Measurements from ENCODE around the gene DCLK1.

The DCLK1 gene

DNA sequence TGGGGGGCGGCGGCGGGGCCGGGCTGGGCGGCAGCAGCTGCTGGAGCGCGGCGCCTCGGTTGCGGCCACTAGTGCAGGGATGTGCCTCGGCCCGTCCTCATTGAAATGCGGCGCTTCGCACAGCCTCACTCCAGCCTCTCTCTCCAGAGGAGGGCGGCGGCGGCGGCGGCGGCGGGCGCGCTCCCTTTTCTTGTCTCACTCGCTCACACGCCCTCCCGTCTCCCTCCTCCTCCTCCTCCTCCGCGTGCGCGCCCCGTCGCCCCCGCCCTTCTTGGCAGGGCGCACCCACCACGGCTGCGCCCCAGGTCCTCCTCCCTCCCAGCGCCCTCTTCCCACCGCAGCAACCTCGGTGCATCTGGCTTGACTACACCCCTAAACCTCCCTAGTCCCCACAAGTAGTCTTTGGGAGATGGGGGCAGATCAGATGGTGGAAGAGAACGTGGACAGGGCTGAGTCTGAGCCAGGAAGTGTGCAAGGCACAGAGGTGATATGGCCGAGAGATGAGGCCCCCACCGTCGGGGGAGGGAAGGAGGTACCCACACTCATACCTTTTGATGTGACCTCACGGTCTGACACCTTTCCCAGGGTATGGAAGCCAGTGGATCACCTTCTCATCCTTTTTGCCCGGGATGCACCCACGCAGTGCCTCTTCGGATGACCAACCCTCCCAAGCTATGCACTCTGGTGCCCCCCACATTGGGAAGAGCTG lies at the start of gene DCLK1:
Gene DCLK1 (minus strand): TSS at position 161 of the 709 bp plus-strand sequence.
- no peak for DNase-seq

- no peak for DNase-seq
These were observed 44.4 kb upstream of the DCLK1 start for GRCh38 chr13:36175621-36176020.

GRCh38 chr13:36174923-36175322 lies 43.7 kb upstream of the DCLK1 start:
- DNase-seq: no peak

DNA sequence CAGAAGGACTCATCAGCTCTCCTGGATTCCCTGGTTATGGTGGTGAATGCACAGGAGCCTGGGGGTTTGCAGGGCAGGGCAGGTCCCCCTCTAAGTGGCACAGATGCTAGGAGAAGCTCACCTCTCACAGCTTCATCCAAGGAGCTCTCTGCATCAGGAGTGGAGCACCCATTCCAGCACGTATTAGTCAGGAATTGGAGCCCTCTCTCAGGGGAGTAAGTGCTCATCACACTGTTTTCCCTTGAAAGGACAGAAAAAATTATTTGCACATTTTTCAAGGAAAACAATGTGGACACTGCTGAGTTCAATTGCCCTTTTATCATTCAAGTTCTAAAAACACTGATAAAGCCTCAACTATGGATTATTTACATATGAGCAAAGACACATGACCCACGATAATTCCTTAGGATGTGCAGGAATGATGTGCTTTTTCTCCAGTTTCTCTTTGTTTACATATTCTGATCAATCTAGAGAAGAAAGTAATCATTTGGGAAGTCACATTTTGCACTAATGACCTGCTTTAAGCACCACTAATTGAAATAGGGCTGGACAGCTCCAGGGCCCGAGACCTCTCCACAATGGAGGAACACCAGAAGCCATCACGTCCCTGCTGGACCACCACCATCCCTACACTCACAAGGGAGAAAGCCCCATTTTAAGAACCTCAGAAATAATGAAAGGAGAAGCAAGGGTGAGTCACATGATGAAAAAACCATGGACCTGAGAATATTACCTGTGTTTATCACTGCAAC lies 42.6 kb upstream of the DCLK1 start:
- no peak for DNase-seq

DNA sequence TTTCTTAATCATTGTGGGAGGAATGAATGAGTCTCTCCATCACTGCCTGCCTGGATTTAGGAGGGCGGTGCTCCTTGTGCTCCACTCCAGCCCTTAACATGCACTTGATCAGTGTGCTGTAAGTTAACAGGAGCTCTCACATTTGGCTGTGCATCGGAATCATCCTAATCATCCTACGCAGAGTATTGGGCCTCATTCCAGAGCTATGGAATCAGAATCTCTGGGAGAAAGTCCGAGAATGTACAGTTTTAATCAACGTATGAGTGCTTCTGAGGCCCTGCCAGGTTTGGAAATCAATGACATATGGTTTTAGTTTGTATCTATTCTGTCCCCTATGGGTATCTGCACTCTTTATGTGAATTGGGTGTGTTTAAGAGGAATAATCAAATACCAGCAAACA lies 34.9 kb upstream of the DCLK1 start:
- no peak for DNase-seq

- no peak for DNase-seq
These were observed 32.7 kb upstream of the DCLK1 start for GRCh38 chr13:36163809-36164308.

GRCh38 chr13:36163286-36163685 lies 32.1 kb upstream of the DCLK1 start:
- no peak for DNase-seq

- no peak for DNase-seq
These were observed 29.1 kb upstream of the DCLK1 start for GRCh38 chr13:36160297-36160696.

- no peak for DNase-seq
These were observed 27.4 kb upstream of the DCLK1 start for GRCh38 chr13:36158611-36159010.

DNA sequence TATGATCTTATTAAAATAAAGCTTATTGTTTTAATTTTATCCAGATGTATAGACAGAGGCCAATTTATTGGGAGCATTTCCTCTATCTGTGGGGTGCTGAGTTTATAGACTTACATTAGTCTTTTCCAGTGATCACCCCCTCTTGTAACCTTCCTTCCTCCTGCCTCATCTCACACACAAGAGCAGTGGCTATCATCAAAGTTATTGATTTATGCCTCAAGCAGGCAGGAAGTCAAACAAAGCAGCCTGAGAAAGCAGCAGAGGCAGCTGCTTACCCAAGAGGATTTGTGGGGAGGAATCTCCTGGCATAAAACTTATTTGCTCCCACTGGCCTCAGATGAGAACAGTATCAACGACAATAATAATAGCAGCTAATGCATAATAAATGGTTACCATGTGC lies 26.3 kb upstream of the DCLK1 start:
- DNase-seq: no peak

GRCh38 chr13:36154567-36155291 lies 23.5 kb upstream of the DCLK1 start:
- no peak for DNase-seq

- DNase-seq: no peak
These were observed 20.4 kb upstream of the DCLK1 start for GRCh38 chr13:36151591-36151990.

DNA sequence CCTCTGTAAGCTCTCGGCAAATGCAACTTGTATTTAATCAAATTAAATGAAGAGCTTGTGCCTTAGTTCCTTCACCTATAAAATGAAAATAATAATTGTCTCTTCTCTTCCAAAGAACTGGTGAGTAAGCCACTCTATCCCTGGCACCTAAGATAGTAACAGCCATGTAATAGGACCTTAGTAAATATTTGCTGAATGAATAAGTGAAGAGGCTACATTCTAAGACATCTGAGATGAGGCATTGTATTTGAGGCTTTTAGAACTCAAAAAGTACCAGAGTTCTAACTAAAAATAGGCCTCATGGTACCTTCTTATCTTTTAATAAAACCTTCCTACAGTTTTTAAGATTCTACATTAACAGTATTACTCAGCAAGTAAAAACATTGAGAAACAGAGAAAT lies 17.3 kb upstream of the DCLK1 start:
- no peak for DNase-seq

- no peak for DNase-seq
These were observed 16.1 kb upstream of the DCLK1 start for GRCh38 chr13:36147330-36147729.

- DNase-seq: no peak
These were observed 15.5 kb upstream of the DCLK1 start for GRCh38 chr13:36146511-36147269.

DNA sequence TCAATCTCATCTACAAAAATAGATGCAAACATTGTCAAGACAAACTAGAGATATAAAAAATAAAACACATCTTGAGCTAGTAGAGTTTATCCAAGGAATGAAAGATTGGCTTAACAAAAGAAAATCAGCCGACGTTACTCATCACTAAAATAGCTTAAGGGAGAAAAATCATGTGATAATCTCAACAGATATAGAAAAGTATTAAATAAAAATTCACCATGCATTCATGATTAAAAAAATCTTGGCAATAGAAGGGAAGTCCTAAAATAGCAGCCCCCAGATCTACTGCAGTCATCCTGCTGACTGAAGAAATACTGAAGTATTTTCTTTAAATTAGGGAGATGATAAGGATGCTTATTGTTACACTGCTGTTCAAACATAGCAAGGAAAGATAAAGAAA lies 12.6 kb upstream of the DCLK1 start:
- DNase-seq: no peak

GRCh38 chr13:36142735-36143134 lies 11.6 kb upstream of the DCLK1 start:
- DNase-seq: no peak

DNA sequence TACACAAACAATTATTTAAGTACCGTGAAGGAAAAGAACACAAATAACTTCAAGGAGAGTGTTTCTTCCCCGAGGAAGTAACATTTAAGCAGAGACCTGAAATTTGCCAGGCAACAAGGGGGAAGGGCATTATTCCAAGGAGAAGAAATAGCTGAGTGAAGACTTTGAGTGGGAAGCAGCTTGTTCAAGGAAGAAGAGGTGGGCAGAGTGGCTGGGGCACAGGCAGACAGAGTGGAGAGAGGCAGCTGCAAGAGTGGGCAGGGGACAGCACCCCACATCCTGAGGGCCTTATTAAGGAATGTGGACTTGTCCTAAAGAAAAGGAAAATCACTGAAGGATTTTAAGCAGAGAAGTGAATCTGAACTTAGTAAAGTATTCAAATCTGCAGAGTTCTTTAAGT lies 4.7 kb upstream of the DCLK1 start:
- no peak for DNase-seq

- no peak for DNase-seq
These were observed 3.5 kb upstream of the DCLK1 start for GRCh38 chr13:36134632-36135031.

DNA sequence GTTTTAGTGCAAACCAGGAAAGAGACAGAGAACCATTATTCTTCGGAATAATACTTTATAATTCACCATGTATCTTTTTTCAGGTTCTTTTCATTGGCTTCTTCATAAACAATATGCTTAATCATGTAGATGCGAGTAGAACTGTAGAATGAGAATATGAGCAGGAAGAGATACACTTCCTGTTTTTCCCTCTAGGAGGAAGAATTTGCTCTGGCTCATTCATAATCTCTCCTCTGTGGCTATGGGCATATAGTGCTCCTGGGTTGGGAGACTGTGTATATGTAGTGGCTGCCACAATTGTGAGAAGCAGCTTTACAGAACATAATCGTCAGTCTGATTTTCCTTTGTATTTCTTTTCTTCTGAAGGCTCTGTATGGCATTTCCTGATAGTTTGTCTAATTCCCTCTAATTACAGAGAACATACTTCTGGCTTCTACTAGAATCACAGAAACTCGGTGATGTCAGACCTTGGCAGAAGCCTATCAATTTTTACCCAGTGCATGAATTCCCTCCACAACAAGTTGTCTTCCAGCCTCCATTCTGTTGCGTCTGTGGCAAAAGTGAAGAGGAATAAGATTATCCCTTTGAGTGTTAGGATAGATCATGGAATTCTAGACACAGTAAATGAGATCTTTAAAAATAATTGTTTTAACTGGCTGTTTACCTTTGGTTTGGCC lies 2.9 kb upstream of the DCLK1 start:
- DNase-seq: no peak

DNA sequence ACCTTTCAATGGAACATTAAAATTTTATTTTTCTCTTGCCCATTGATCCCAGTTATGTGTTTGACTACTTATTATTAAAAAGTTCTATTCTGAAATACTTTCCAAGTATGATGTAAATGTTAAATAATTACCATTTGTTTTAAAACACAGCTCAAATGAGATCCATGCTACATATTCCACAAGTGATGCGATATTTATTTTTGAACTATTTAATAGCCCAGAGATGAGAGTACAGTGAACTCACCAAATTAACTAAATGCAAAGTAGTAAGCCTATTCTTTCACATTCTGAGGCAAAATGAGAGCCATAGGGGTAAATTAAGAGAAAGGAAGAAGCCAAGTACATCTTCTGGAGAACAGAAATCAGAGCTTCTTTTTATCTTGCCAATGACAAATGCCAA lies 1.2 kb upstream of the DCLK1 start:
- DNase-seq: no peak

DNA sequence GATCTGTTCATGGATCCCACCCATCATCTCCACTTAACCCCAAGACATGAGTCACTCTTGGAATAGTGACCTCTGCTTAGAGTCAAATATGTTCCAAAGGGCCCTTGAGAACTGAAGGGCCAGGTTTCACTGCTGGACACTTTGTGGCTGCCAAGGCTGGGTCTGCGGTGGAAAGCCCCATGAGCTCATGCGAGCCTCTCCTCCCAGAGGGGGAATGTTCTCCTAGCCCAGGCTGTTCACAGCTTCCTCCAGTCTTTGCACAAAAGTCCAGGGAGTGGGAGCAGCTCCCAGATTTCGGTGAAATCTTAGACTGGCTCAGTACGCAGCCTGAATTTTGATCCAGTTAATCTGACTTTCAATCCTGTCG lies 732 bp upstream of the DCLK1 start:
- no peak for DNase-seq
